ENCODE data around the gene POLH.

DNA sequence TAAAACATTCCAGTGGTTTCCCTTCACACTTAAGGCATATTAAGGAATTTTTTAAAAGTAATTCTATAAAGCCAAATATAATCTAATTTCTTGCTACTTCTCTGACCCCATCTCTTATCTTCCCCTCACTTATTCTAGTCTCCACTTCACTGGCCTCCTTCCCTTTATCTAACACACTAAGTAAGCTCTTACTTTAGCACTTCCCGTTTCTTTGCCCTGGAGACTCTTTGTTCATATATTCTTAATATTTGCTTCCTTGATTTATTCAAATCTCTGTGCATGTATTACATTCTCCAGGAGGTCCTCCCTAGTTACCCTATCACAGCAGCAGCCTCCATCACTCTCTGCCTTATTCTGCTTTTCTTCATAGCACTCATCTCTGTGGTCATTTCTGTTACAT lies 32.8 kb downstream of the POLH start:
- no peak for TF ChIP-seq EZH2 (IDR thresholded peaks at IDR 0.05; ENCODE audit: borderline replicate concordance)
- TF ChIP-seq, protein P1, sequence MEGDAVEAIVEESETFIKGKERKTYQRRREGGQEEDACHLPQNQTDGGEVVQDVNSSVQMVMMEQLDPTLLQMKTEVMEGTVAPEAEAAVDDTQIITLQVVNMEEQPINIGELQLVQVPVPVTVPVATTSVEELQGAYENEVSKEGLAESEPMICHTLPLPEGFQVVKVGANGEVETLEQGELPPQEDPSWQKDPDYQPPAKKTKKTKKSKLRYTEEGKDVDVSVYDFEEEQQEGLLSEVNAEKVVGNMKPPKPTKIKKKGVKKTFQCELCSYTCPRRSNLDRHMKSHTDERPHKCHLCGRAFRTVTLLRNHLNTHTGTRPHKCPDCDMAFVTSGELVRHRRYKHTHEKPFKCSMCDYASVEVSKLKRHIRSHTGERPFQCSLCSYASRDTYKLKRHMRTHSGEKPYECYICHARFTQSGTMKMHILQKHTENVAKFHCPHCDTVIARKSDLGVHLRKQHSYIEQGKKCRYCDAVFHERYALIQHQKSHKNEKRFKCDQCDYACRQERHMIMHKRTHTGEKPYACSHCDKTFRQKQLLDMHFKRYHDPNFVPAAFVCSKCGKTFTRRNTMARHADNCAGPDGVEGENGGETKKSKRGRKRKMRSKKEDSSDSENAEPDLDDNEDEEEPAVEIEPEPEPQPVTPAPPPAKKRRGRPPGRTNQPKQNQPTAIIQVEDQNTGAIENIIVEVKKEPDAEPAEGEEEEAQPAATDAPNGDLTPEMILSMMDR (IDR thresholded peaks at IDR 0.05; ENCODE audit: poor library complexity) = no peak
- no peak for TF ChIP-seq EZH2phosphoT487 (IDR thresholded peaks at IDR 0.05; ENCODE audit: low read depth, severe bottlenecking, unreplicated experiment)

Measured in hepatocyte (in vitro differentiated cells).